Sigmoid colon (tissue), 7 donors: ENCODE results near the gene C14orf119. TPM values are rescaled to one million over a fixed set of nuclear protein-coding genes. Genes with fewer than 3 reads are reported as not detected.

Experiments
- DNase-seq: peaks from one replicate; pipeline ENCODE4 v3.0.0-alpha.2; 2019
- H3K27ac ChIP-seq, 4 donors: fragments of 200-600 bp; sonication (generic); one replicate each; pipeline ENCODE4 v1.5.1; 2016 to 2019; ENCODE audit warnings: mild to moderate bottlenecking in 1 of 4
- H3K27me3 ChIP-seq, 3 donors: fragments of 200-600 bp; sonication (generic); one replicate each; pipeline ENCODE4 v1.5.1; 2019; ENCODE audit warnings: mild to moderate bottlenecking in 1 of 3
- H3K36me3 ChIP-seq, 4 donors: fragments of 200-600 bp; sonication (generic); one replicate each; pipeline ENCODE4 v1.5.1; 2016 to 2019
- H3K4me1 ChIP-seq, 4 donors: fragments of 200-600 bp; sonication (generic); one replicate each; pipeline ENCODE4 v1.5.1; 2017 to 2019
- H3K4me3 ChIP-seq, 4 donors: fragments of 200-600 bp; sonication (generic); one replicate each; pipeline ENCODE4 v1.5.1; 2017 to 2019; ENCODE audit warnings: mild to moderate bottlenecking in 2 of 4, moderate library complexity in 1 of 4
- H3K9me3 ChIP-seq, 4 donors: fragments of 200-600 bp in 3 of 4; sonication (generic) in 3 of 4; one replicate each; pipeline versions ENCODE4 v1.5.1 to v1.6.1; 2013 to 2019
- EP300 ChIP-seq, 4 donors: sonication (generic); formaldehyde crosslinking; IDR thresholded peaks; one replicate each; pipeline ENCODE4 v1.6.1; 2017; ENCODE audit warnings: antibody characterized with exemption in 4 of 4
- POLR2A ChIP-seq, 2 donors: fragments of 450-650 bp; IDR thresholded peaks; one replicate each; pipeline ENCODE4 v1.6.1; 2016; ENCODE audit warnings: antibody characterized with exemption in 2 of 2, mild to moderate bottlenecking in 2 of 2, moderate library complexity in 2 of 2
- POLR2AphosphoS5 ChIP-seq, 4 donors: sonication (generic); formaldehyde crosslinking; IDR thresholded peaks; one replicate each; pipeline ENCODE4 v1.6.1; 2017; ENCODE audit warnings: antibody characterized with exemption in 4 of 4
- WGBS, 2 donors: extraction: QIAGEN DNeasy Blood & Tissue Kit; methylation state at CpG; one replicate each; pipeline ENCODE4 v1.1.7; 2013; 5-methylcytosine and 5-hydroxymethylcytosine counted together
- intact Hi-C: fragments of 100-400 bp; cut with DNase I; formaldehyde crosslinking; loops from one replicate; pipeline ENCODE4 v1.15.1; 2023
- polyA plus RNA-seq, 3 donors: library from polyadenylated mRNA; stranded (reverse); fragments of 200-250 nt; gene quantifications; one replicate each; pipeline ENCODE4 v1.2.3, GENCODE V29; 2013
- total RNA-seq, 4 donors: library from RNA; depleted of rRNA; stranded (reverse); fragments of >200 nt; gene quantifications; one replicate each; pipeline ENCODE4 v1.1.0, GENCODE V29; 2016
- TF ChIP-seq, protein P1 (sequence below), 4 experiments: fragments of 450-650 bp in 3 of 4; fragments of 200-600 bp in 1 of 4; IDR thresholded peaks; one replicate each; pipeline ENCODE4 v1.5.1; 2016 to 2019; ENCODE audit warnings: antibody characterized with exemption in 4 of 4, mild to moderate bottlenecking in 3 of 4, moderate library complexity in 2 of 4
- donor health status: healthy with polysubstance abuse.
- donor health status: Bipolar disorder and iron deficiency.
- donor health status: healthy.

Gene C14orf119
- total and polyA plus RNA-seq, 7 donors: 22.4 to 94.3 (median 38.9) TPM

DNA sequence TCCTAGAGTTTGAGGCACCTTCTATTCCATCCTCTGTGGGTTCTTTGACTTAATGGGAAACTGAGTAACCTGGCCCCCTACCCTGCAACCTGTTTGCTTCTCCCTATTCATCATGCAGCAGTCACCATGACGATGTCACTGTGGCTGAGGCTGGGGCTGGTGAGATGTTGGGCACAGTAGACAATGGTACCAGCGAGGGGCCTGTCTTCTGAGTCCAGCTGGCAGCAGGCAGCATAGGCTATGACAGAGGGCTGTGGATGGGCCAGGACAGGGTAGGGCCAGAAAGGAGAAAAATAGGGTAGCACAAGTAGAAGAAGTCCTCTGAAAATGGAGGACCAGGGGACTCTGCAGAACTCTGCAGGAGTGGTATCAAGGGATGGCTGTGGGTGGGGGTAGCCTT, 7.5 kb downstream of the C14orf119 start:
- Histone ChIP-seq H3K36me3 (peaks cover 0 to 18% (median 9%) of the 10 kb centered on the region in 4 donors), H3K27ac (no peak overlapping the region), H3K4me3 (no peak overlapping the region), H3K27me3 (no peaks in the 10 kb centered on the region), H3K9me3 (no peaks in the 10 kb centered on the region), H3K4me1 (peaks cover 0 to 15% (median 11%) of the 10 kb centered on the region in 4 donors)
- 91 to 92% methylated on average over 2 of the region's 2 CpGs for WGBS, 2 donors
- intact Hi-C loops: no loop called here
- TF ChIP-seq, protein P1, sequence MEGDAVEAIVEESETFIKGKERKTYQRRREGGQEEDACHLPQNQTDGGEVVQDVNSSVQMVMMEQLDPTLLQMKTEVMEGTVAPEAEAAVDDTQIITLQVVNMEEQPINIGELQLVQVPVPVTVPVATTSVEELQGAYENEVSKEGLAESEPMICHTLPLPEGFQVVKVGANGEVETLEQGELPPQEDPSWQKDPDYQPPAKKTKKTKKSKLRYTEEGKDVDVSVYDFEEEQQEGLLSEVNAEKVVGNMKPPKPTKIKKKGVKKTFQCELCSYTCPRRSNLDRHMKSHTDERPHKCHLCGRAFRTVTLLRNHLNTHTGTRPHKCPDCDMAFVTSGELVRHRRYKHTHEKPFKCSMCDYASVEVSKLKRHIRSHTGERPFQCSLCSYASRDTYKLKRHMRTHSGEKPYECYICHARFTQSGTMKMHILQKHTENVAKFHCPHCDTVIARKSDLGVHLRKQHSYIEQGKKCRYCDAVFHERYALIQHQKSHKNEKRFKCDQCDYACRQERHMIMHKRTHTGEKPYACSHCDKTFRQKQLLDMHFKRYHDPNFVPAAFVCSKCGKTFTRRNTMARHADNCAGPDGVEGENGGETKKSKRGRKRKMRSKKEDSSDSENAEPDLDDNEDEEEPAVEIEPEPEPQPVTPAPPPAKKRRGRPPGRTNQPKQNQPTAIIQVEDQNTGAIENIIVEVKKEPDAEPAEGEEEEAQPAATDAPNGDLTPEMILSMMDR (IDR thresholded peaks at IDR 0.05): no peak
- no peak for TF ChIP-seq EP300 (IDR thresholded peaks at IDR 0.05)
- TF ChIP-seq POLR2A (IDR thresholded peaks at IDR 0.05): no peak
- no peak for TF ChIP-seq POLR2AphosphoS5 (IDR thresholded peaks at IDR 0.05)
- peak; percentile 45 for DNase-seq

DNA sequence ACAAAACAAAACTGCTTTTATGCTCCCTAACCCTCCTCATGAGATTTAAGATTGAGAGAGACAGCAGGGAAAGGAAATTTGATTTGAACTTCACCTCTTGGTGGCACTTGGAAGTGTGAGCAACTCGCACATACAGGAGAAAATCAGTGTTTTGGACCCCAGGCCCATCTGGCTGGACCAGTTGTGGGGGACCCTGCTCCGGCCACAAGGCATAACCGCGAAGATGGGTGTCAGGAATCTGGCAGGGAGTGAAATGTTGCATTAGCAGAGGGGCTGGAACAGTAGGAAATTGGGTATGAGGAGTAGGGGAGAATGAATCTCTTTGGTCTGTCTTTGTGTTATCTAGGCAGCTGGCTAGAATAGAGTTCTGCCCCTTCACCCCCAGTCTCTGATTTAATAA, 8.3 kb downstream of the C14orf119 start:
- H3K4me1 ChIP-seq: peaks cover 0 to 14% (median 10%) of the 10 kb centered on the region in 4 donors
- H3K4me3 ChIP-seq: no peak overlapping the region
- H3K27ac ChIP-seq: no peak overlapping the region
- TF ChIP-seq, protein P1 (IDR thresholded peaks at IDR 0.05): no peak
- TF ChIP-seq POLR2AphosphoS5 (IDR thresholded peaks at IDR 0.05) (no peak), POLR2A (IDR thresholded peaks at IDR 0.05) (no peak), EP300 (IDR thresholded peaks at IDR 0.05) (no peak)
- no peaks in the 10 kb centered on the region for H3K27me3 ChIP-seq
- H3K9me3 ChIP-seq: no peaks in the 10 kb centered on the region
- no peak for DNase-seq
- peaks cover 0 to 10% (median 3%) of the 10 kb centered on the region in 4 donors for H3K36me3 ChIP-seq
- WGBS, 2 donors: 93% methylated on average over 4 of the region's 4 CpGs
- intact Hi-C loops: no loop called here

DNA sequence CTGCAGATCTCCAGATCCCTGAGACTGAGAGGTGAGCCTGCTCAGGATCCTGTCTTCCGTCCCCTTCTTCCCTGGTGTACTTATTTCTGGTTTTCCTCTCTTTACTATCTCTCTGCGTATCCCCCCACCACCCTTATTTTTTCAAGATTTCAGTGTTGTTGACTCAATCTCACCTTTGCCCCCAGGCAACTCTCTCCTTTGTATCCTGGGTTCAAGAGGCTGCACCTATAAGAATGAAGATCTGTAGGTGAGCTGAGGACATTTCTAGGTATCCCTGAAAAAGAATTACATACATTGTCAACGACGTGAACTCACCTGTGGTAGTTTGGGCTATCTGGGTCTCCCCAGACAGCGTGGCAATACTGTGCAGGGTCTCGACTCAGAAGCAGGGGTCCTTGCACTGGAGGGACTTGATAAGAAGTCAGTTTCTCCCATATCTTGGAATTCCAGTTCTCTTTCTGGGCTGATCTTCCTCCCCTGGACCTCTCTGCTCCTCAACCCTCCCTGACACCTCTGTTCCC, 8.8 kb downstream of the C14orf119 start:
- no peaks in the 10 kb centered on the region for H3K27me3 ChIP-seq
- H3K36me3 ChIP-seq: peaks cover 0 to 5% (median 0%) of the 10 kb centered on the region in 4 donors
- H3K4me1 ChIP-seq: peaks cover 0 to 14% (median 10%) of the 10 kb centered on the region in 4 donors
- WGBS, 2 donors: 83 to 86% methylated on average over 6 of the region's 6 CpGs
- intact Hi-C loops: no loop called here
- no peaks in the 10 kb centered on the region for H3K9me3 ChIP-seq
- no peak for TF ChIP-seq POLR2A (IDR thresholded peaks at IDR 0.05)
- TF ChIP-seq, protein P1 (IDR thresholded peaks at IDR 0.05): no peak
- TF ChIP-seq EP300 (IDR thresholded peaks at IDR 0.05): no peak
- no peak for TF ChIP-seq POLR2AphosphoS5 (IDR thresholded peaks at IDR 0.05)
- H3K27ac ChIP-seq: peak overlapping the region in 1 of 4 donors; percentile 15
- no peak for DNase-seq
- peak overlapping the region in 1 of 4 donors; percentile 0 for H3K4me3 ChIP-seq

DNA sequence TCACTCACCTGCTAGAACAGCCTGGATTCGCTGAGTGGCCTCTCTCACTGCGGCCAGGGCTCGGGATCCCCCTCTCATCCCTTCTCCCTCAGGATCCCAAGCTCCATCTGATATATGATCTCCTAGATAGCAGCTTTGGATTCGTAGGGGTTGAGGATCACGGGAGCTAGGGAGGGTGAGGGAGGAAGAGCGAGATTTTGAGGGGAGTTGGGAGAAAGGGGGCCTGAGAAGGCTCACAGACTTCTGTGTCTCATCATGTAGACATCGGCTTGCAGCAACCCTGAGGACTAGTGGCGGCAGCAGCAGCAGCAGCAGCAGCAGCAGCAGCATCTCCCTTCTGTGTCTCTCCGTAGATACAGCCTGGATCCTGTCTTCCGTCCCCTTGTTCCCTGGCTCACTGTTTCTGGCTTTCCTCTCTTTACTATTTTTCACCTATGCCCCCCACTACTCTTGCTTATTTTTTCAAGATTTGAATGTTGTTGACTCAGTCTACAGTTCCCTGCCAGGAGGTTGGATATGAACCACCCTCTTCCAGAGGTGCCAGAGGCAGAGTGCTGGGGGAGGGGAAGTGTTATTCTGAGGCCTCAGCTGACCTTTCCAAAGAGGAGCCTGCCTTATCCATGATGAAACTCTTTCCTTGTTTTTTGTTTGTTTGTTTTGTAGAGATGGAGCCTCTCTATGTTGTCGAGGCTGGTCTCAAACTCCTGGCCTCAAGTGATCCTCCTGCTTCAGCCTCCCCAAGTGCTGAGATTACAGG, 9.5 kb downstream of the C14orf119 start, which contains the start of gene CIROP:
TSS of gene CIROP (minus strand) at position 399 of the 757 bp plus-strand sequence. CDS start at position 330, 69 bp downstream.
- TF ChIP-seq EP300 (IDR thresholded peaks at IDR 0.05) (no peak), POLR2AphosphoS5 (IDR thresholded peaks at IDR 0.05) (no peak), POLR2A (IDR thresholded peaks at IDR 0.05) (no peak)
- TF ChIP-seq, protein P1 (IDR thresholded peaks at IDR 0.05): no peak
- peak; percentile 50 for DNase-seq
- peaks cover 0 to 11% (median 10%) of the 10 kb centered on the region in 4 donors for H3K4me1 ChIP-seq
- no peaks in the 10 kb centered on the region for H3K27me3 ChIP-seq
- H3K27ac ChIP-seq: peak within 1 kb of the TSS in 1 of 4 donors; percentile 15
- H3K36me3 ChIP-seq: no peaks in the 10 kb centered on the region
- H3K4me3 ChIP-seq: peak within 1 kb of the TSS in 1 of 4 donors; percentile 0
- WGBS, 2 donors: 80 to 82% methylated on average over 11 of the region's 11 CpGs
- intact Hi-C loops: no loop called here
- no peaks in the 10 kb centered on the region for H3K9me3 ChIP-seq
